SK-N-SH treated with all-trans-retinoic acid at 6 μM for 48 hours (cell line): Measurements from ENCODE around the gene DPYSL4.

Experiments used
- ARNTL ChIP-seq: fragments of 450-650 bp; formaldehyde crosslinking; IDR thresholded peaks from 2 replicates; pipeline ENCODE4 v1.5.0; 2020; ENCODE audit warnings: low read depth, mild to moderate bottlenecking, moderate library complexity, borderline replicate concordance
- BACH2 ChIP-seq: fragments of 250-450 bp; sonication (Bioruptor Pico); IDR thresholded peaks from 2 replicates; pipeline ENCODE4 v1.9.0; 2021; ENCODE audit warnings: mild to moderate bottlenecking, borderline replicate concordance
- CREB5 ChIP-seq: fragments of 250-450 bp; sonication (Bioruptor Pico); IDR thresholded peaks from 2 replicates; pipeline ENCODE4 v1.5.1; 2020; ENCODE audit warnings: low read depth, mild to moderate bottlenecking, moderate library complexity
- ESRRG ChIP-seq: fragments of 250-450 bp; sonication (Bioruptor Pico); IDR thresholded peaks from 2 replicates; pipeline ENCODE4 v1.6.1; 2021; ENCODE audit warnings: mild to moderate bottlenecking
- OSR1 ChIP-seq: fragments of 250-450 bp; sonication (Bioruptor Pico); IDR thresholded peaks from 2 replicates; pipeline ENCODE4 v1.8.0; 2022; ENCODE audit warnings: moderate library complexity, mild to moderate bottlenecking, inconsistent platforms
- PATZ1 ChIP-seq: fragments of 250-450 bp; sonication (Bioruptor Pico); IDR thresholded peaks from 2 replicates; pipeline ENCODE4 v1.8.0; 2020; ENCODE audit warnings: mild to moderate bottlenecking, moderate library complexity, borderline replicate concordance
- POU6F1 ChIP-seq: fragments of 250-450 bp; sonication (Bioruptor Pico); IDR thresholded peaks from 2 replicates; pipeline ENCODE4 v1.8.0; 2021; ENCODE audit warnings: low read depth, mild to moderate bottlenecking, moderate library complexity, borderline replicate concordance
- RARB ChIP-seq: fragments of 250-450 bp; sonication (Bioruptor Pico); IDR thresholded peaks from 2 replicates; pipeline ENCODE4 v1.8.0; 2021; ENCODE audit warnings: mild to moderate bottlenecking, moderate library complexity
- TSHZ2 ChIP-seq: fragments of 250-450 bp; sonication (Bioruptor Pico); IDR thresholded peaks from 2 replicates; pipeline ENCODE4 v1.5.0; 2020; ENCODE audit warnings: mild to moderate bottlenecking, moderate library complexity
- ZC3H10 ChIP-seq: fragments of 250-450 bp; sonication (Bioruptor Pico); IDR thresholded peaks from 2 replicates; pipeline ENCODE4 v1.5.1; 2021; ENCODE audit warnings: mild to moderate bottlenecking, moderate library complexity

GRCh38 chr10:132153616-132154217 lies 33.0 kb upstream of the DPYSL4 start:
- TF ChIP-seq OSR1 (no peak), ZC3H10 (no peak), ARNTL (no peak), CREB5 (CRISPR knock-in tag) (no peak), PATZ1 (CRISPR knock-in tag) (no peak), TSHZ2 (CRISPR knock-in tag) (no peak), ESRRG (CRISPR knock-in tag) (no peak), BACH2 (CRISPR knock-in tag) (no peak), RARB (CRISPR knock-in tag) (no peak), POU6F1 (CRISPR knock-in tag) (no peak)
